Prostate gland (tissue), 2 donors: Measurements from ENCODE around the gene PRKAG2. TPM values are rescaled to one million over a fixed set of nuclear protein-coding genes. Genes with fewer than 3 reads are reported as not detected.
A peak's percentile ranks its signal among the peaks of the same experiment; 100 is the strongest.

Experiments
- DNase-seq: peaks from one replicate; pipeline ENCODE4 v3.0.0-alpha.2; 2019; ENCODE audit warnings: low spot score
- H3K27ac ChIP-seq, 2 donors: fragments of 200-600 bp; sonication (generic); 2 replicates each; pipeline ENCODE4 v1.5.1; 2017 to 2019
- H3K27me3 ChIP-seq: fragments of 200-600 bp; sonication (generic); replicated peaks from 2 replicates; pipeline ENCODE4 v1.5.1; 2019; ENCODE audit not compliant: insufficient read depth
- H3K36me3 ChIP-seq, 2 donors: fragments of 200-600 bp; sonication (generic); 1 replicate in 1 of 2; 2 replicates in 1 of 2; pipeline versions ENCODE4 v1.5.1 to v1.8.1; 2017 to 2019
- H3K4me1 ChIP-seq: fragments of 200-600 bp; sonication (generic); replicated peaks from 2 replicates; pipeline ENCODE4 v1.5.1; 2019
- H3K4me3 ChIP-seq, 2 donors: fragments of 200-600 bp; sonication (generic); 2 replicates each; pipeline ENCODE4 v1.5.1; 2017 to 2019
- H3K9me3 ChIP-seq: fragments of 200-600 bp; sonication (generic); 2 replicates; pipeline ENCODE4 v1.5.1; 2017
- POLR2A ChIP-seq: fragments of 450-650 bp; IDR thresholded peaks from one replicate; pipeline ENCODE4 v1.6.1; 2016; ENCODE audit warnings: antibody characterized with exemption, mild to moderate bottlenecking
- POLR2AphosphoS5 ChIP-seq: sonication (generic); formaldehyde crosslinking; IDR thresholded peaks from one replicate; pipeline ENCODE4 v1.6.1; 2017; ENCODE audit warnings: antibody characterized with exemption
- WGBS: methylation state at CpG from one replicate; pipeline ENCODE4 v1.1.5; 2018; 5-methylcytosine and 5-hydroxymethylcytosine counted together
- intact Hi-C: fragments of 100-400 bp; cut with DNase I; formaldehyde crosslinking; loops from one replicate; pipeline ENCODE4 v1.14.2; 2022
- small RNA-seq, 2 donors: library from RNA; depleted of rRNA; stranded (forward); fragments of <200 nt; gene quantifications; one replicate each; pipeline ENCODE3, GENCODE V24; 2016
- total RNA-seq, 2 donors: library from RNA; depleted of rRNA; stranded (reverse); fragments of >200 nt; gene quantifications; one replicate each; pipeline ENCODE4 v1.1.0, GENCODE V29; 2016
- TF ChIP-seq, protein P1 (sequence below), 4 experiments: fragments of 200-600 bp in 2 of 4; fragments of 450-650 bp in 2 of 4; sonication (generic) in 2 of 4; IDR thresholded peaks; 1 replicate in 3 of 4; 2 replicates in 1 of 4; pipeline ENCODE4 v1.5.1; 2016 to 2019; ENCODE audit warnings: antibody characterized with exemption in 4 of 4, mild to moderate bottlenecking in 2 of 4, moderate library complexity in 2 of 4

The PRKAG2 gene
- total RNA-seq, 2 donors from 2014 or later, result 31.6 to 38.1 TPM

DNA sequence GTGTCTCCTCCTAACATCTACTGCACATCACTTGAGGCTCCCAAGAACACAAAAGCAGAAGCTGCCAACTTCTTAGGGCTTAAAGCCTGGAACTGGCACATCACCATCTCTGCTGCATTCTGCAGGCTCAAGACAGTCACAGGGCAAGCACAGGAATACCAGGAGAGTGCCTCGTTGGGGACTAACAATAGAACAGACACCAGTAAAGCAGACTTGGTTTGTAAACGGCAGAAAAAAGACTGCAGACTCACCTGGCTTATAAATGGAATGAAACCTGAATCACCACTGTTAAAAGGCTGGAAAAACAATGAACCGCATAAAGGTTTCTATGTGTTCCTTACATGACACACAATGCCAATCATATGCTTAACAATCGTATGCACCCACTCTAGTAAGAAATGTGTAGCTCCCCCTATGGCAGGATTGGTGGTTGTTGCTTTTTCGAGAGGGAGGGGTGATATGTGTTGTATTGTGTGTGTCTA is 370.0 kb downstream of the PRKAG2 start:
- H3K27ac ChIP-seq, result peak overlapping the region in 1 of 2 donors; percentile 43
- peaks cover 3% of the 10 kb centered on the region for H3K4me1 ChIP-seq
- WGBS, result 27% methylated on average over 5 of the region's 5 CpGs

More for the DNA sequence above, 370.0 kb downstream of the PRKAG2 start:
- Histone ChIP-seq H3K36me3 (no peaks in the 10 kb centered on the region), H3K27me3 (no peaks in the 10 kb centered on the region), H3K9me3 (no peaks in the 10 kb centered on the region), H3K4me3 (no peak overlapping the region)
- intact Hi-C loops, result no loop called here
- TF ChIP-seq POLR2A, result no peak
- TF ChIP-seq POLR2AphosphoS5, result no peak
- TF ChIP-seq, protein P1, sequence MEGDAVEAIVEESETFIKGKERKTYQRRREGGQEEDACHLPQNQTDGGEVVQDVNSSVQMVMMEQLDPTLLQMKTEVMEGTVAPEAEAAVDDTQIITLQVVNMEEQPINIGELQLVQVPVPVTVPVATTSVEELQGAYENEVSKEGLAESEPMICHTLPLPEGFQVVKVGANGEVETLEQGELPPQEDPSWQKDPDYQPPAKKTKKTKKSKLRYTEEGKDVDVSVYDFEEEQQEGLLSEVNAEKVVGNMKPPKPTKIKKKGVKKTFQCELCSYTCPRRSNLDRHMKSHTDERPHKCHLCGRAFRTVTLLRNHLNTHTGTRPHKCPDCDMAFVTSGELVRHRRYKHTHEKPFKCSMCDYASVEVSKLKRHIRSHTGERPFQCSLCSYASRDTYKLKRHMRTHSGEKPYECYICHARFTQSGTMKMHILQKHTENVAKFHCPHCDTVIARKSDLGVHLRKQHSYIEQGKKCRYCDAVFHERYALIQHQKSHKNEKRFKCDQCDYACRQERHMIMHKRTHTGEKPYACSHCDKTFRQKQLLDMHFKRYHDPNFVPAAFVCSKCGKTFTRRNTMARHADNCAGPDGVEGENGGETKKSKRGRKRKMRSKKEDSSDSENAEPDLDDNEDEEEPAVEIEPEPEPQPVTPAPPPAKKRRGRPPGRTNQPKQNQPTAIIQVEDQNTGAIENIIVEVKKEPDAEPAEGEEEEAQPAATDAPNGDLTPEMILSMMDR (IDR thresholded peaks at IDR 0.05), result no peak
- peak; percentile 16 for DNase-seq

Small RNA genes lying within 50 kb of the gene (small RNA-seq; reads per million reads assigned to genes)
- gene RF00019, result 0 reads per million in 2 donors
- 0 reads per million in 2 donors for gene RNU6-604P

Other genes with a start within 250 kb of the PRKAG2 start
- gene GALNTL5, start 79.3 kb upstream of the PRKAG2 start, total RNA-seq, result 1 to 10 TPM in 1 of 2 donors, not detected in 1; 9.3 TPM
- 10 to 100 TPM; 50.3 to 76.2 TPM for gene GALNT11, start 148.6 kb upstream of the PRKAG2 start, total RNA-seq